GM19043 (cell line): ENCODE measurements around the gene DOCK9.

Source experiments
- ATAC-seq: cut with Tn5 transposase; IDR thresholded peaks from one replicate; pipeline ENCODE4 v1.9.1; 2021; ENCODE audit warnings: low read depth; ENCODE audit not compliant: unreplicated experiment

The DOCK9 gene

GRCh38 chr13:98890925-98891324 is 86.9 kb downstream of the DOCK9 start:
- no peak for ATAC-seq

- no peak for ATAC-seq
Measured at GRCh38 chr13:98890186-98890585, 87.7 kb downstream of the DOCK9 start.

- no peak for ATAC-seq
Measured at GRCh38 chr13:98889419-98890085, 88.3 kb downstream of the DOCK9 start.

GRCh38 chr13:98888890-98889279 is 89.0 kb downstream of the DOCK9 start:
- ATAC-seq = no peak

- no peak for ATAC-seq
Measured at GRCh38 chr13:98888222-98888889, 89.5 kb downstream of the DOCK9 start.

- no peak for ATAC-seq
Measured at GRCh38 chr13:98886587-98887230, 91.2 kb downstream of the DOCK9 start.

GRCh38 chr13:98885600-98885999 is 92.3 kb downstream of the DOCK9 start:
- ATAC-seq = no peak

- ATAC-seq = no peak
Measured at GRCh38 chr13:98883998-98884397, 93.9 kb downstream of the DOCK9 start.

- no peak for ATAC-seq
Measured at GRCh38 chr13:98881390-98881789, 96.5 kb downstream of the DOCK9 start.

GRCh38 chr13:98880677-98881076 is 97.2 kb downstream of the DOCK9 start:
- no peak for ATAC-seq

GRCh38 chr13:98879957-98880356 is 97.9 kb downstream of the DOCK9 start:
- ATAC-seq = no peak

- no peak for ATAC-seq
Measured at GRCh38 chr13:98879127-98879520, 98.7 kb downstream of the DOCK9 start.

GRCh38 chr13:98878486-98879126 is 99.3 kb downstream of the DOCK9 start:
- no peak for ATAC-seq

GRCh38 chr13:98877936-98878335 is 99.9 kb downstream of the DOCK9 start:
- ATAC-seq = no peak

- ATAC-seq = no peak
Measured at GRCh38 chr13:98877466-98877865, 100.4 kb downstream of the DOCK9 start.

- peak; percentile 96 for ATAC-seq
Measured at GRCh38 chr13:98875146-98875729, 102.6 kb downstream of the DOCK9 start.

GRCh38 chr13:98874029-98874397 is 103.9 kb downstream of the DOCK9 start:
- no peak for ATAC-seq

GRCh38 chr13:98873377-98874028 is 104.4 kb downstream of the DOCK9 start:
- no peak for ATAC-seq

- no peak for ATAC-seq
Measured at GRCh38 chr13:98871727-98872126, 106.1 kb downstream of the DOCK9 start.

GRCh38 chr13:98869408-98870090 is 108.3 kb downstream of the DOCK9 start:
- no peak for ATAC-seq
